NCI-H2171 treated with DMSO at 0.1 percent for 48 hours (cell line): ENCODE results near the gene RPS13.
"Not testable (repeated sequence)": the region's sequence is repeated elsewhere in the genome, so short reads cannot be mapped to it uniquely, and the experiment has no call there.

Source experiments
- DNase-seq: peaks from one replicate; lab custom pipeline; 2025; lab: John Stamatoyannopoulos, UW

RPS13 gene

GRCh38 chr11:17077520-17078401, at the start of gene RPS13:
TSS of gene RPS13 (minus strand) at chr11:17077667. CDS start at chr11:17077641, 26 bp downstream.
- DNase-seq, result peak; percentile 96

GRCh38 chr11:17121981-17122380, 44.5 kb upstream of the RPS13 start:
- no peak for DNase-seq

GRCh38 chr11:17117262-17117661, 39.8 kb upstream of the RPS13 start:
- DNase-seq, result no peak

GRCh38 chr11:17116117-17116516, 38.6 kb upstream of the RPS13 start:
- no peak for DNase-seq

GRCh38 chr11:17107745-17108144, 30.3 kb upstream of the RPS13 start:
- DNase-seq, result peak; percentile 1

- DNase-seq, result not testable (repeated sequence)
Measured at GRCh38 chr11:17105404-17106040, 28.1 kb upstream of the RPS13 start.

- no peak for DNase-seq
Measured at GRCh38 chr11:17102462-17102861, 25.0 kb upstream of the RPS13 start.

- DNase-seq, result no peak
Measured at GRCh38 chr11:17098658-17099057, 21.2 kb upstream of the RPS13 start.

GRCh38 chr11:17098038-17098437, 20.6 kb upstream of the RPS13 start:
- no peak for DNase-seq

GRCh38 chr11:17085976-17086375, 8.5 kb upstream of the RPS13 start:
- DNase-seq, result not testable (repeated sequence)

- peak; percentile 35 for DNase-seq
Measured at GRCh38 chr11:17077240-17077519, 287 bp downstream of the RPS13 start.

GRCh38 chr11:17076517-17077239, 789 bp downstream of the RPS13 start:
- no peak for DNase-seq

- DNase-seq, result no peak
Measured at GRCh38 chr11:17075506-17075905, 2.0 kb downstream of the RPS13 start.

- no peak for DNase-seq
Measured at GRCh38 chr11:17073370-17074027, 4.0 kb downstream of the RPS13 start.

- DNase-seq, result no peak
Measured at GRCh38 chr11:17067417-17067816, 10.1 kb downstream of the RPS13 start.

- DNase-seq, result no peak
Measured at GRCh38 chr11:17066691-17067090, 10.8 kb downstream of the RPS13 start.

- peak; percentile 36 for DNase-seq
Measured at GRCh38 chr11:17063171-17064002, 14.1 kb downstream of the RPS13 start.

- DNase-seq, result not testable (repeated sequence)
Measured at GRCh38 chr11:17051146-17051545, 26.3 kb downstream of the RPS13 start.

- not testable (repeated sequence) for DNase-seq
Measured at GRCh38 chr11:17048491-17048890, 29.0 kb downstream of the RPS13 start.

GRCh38 chr11:17046690-17047089, 30.8 kb downstream of the RPS13 start:
- DNase-seq, result no peak
